Thoracic aorta (tissue), 2 donors: ENCODE measurements around the gene TCF3. TPM values are rescaled to one million over a fixed set of nuclear protein-coding genes. Genes with fewer than 3 reads are reported as not detected.

Source experiments
- ATAC-seq: fragments of 150-250 bp; one replicate; pipeline ENCODE4 v1.8.0; 2017; ENCODE audit warnings: low read depth; ENCODE audit not compliant: insufficient number of reproducible peaks, low FRiP score
- DNase-seq: peaks from one replicate; pipeline ENCODE4 v3.0.0-alpha.2; 2020; ENCODE audit warnings: low spot score
- H3K27ac ChIP-seq, 2 donors: fragments of 200-600 bp; sonication (generic); 1 replicate in 1 of 2; 2 replicates in 1 of 2; pipeline ENCODE4 v1.5.1; 2016; ENCODE audit warnings: mild to moderate bottlenecking in 2 of 2, moderate library complexity in 2 of 2
- H3K27me3 ChIP-seq: fragments of 200-600 bp; sonication (generic); replicated peaks from 2 replicates; pipeline ENCODE4 v1.6.0; 2016; ENCODE audit warnings: mild to moderate bottlenecking; ENCODE audit not compliant: insufficient read depth
- H3K36me3 ChIP-seq: fragments of 200-600 bp; sonication (generic); one replicate; pipeline ENCODE4 v1.5.1; 2016
- H3K4me1 ChIP-seq, 2 donors: fragments of 200-600 bp; sonication (generic); 1 replicate in 1 of 2; 2 replicates in 1 of 2; pipeline versions ENCODE4 v1.5.1 to v1.6.0; 2016; ENCODE audit warnings: low read depth in 2 of 2, mild to moderate bottlenecking in 1 of 2; ENCODE audit not compliant: control insufficient read depth in 1 of 2
- H3K4me3 ChIP-seq: fragments of 200-600 bp; sonication (generic); 2 replicates; pipeline ENCODE4 v1.5.1; 2016; ENCODE audit warnings: mild to moderate bottlenecking
- H3K9me3 ChIP-seq: fragments of 200-600 bp; sonication (generic); 2 replicates; pipeline ENCODE4 v1.5.1; 2016
- total RNA-seq, 2 donors: library from RNA; depleted of rRNA; stranded (reverse); fragments of >200 nt; gene quantifications; one replicate each; pipeline versions ENCODE4 v1.1.0 to v1.2.3, GENCODE V29; 2016
- TF ChIP-seq, protein P1 (sequence below): fragments of 200-600 bp; sonication (generic); IDR thresholded peaks from one replicate; pipeline ENCODE4 v1.5.1; 2019; ENCODE audit warnings: antibody characterized with exemption

Gene TCF3
- total RNA-seq, 2 donors from 2014 or later, result 46.0 to 52.5 TPM

DNA sequence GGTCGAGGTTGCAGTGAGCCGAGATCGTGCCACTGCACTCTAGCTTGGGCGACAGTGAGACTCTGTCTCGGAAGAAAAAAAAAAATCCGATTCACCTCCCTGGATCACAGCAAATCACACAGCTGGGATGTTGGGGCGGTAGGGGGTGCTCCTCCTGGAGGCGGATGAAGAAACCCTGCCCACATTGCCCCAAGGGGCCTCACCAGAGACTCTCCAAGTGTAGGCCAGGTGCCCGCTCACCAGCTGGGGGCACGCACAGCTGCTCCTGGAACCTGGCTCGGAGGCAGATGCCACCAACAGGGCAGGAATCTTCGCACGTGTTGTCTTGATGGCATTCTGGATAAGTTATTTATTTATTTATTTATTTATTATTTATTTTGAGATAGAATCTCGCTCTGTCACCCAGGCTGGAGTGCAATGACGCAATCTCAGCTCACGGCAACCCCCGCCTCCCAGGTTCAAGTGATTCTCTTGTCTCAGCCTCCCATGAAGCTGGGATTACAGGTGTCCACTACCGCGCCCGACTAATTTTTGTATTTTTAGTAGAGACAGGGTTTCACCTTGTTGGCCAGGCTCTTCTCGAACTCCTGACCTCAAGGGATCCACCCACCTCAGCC, 50.2 kb downstream of the TCF3 start:
- peaks cover 23 to 33% of the 10 kb centered on the region in 2 donors for H3K4me1 ChIP-seq
- H3K4me3 ChIP-seq, result no peak overlapping the region
- no peaks in the 10 kb centered on the region for H3K27me3 ChIP-seq
- no peaks in the 10 kb centered on the region for H3K9me3 ChIP-seq
- ATAC-seq (no peak), DNase-seq (no peak)
- no peak overlapping the region for H3K27ac ChIP-seq
- TF ChIP-seq, protein P1, sequence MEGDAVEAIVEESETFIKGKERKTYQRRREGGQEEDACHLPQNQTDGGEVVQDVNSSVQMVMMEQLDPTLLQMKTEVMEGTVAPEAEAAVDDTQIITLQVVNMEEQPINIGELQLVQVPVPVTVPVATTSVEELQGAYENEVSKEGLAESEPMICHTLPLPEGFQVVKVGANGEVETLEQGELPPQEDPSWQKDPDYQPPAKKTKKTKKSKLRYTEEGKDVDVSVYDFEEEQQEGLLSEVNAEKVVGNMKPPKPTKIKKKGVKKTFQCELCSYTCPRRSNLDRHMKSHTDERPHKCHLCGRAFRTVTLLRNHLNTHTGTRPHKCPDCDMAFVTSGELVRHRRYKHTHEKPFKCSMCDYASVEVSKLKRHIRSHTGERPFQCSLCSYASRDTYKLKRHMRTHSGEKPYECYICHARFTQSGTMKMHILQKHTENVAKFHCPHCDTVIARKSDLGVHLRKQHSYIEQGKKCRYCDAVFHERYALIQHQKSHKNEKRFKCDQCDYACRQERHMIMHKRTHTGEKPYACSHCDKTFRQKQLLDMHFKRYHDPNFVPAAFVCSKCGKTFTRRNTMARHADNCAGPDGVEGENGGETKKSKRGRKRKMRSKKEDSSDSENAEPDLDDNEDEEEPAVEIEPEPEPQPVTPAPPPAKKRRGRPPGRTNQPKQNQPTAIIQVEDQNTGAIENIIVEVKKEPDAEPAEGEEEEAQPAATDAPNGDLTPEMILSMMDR, result no peak
- peaks cover 17% of the 10 kb centered on the region for H3K36me3 ChIP-seq

DNA sequence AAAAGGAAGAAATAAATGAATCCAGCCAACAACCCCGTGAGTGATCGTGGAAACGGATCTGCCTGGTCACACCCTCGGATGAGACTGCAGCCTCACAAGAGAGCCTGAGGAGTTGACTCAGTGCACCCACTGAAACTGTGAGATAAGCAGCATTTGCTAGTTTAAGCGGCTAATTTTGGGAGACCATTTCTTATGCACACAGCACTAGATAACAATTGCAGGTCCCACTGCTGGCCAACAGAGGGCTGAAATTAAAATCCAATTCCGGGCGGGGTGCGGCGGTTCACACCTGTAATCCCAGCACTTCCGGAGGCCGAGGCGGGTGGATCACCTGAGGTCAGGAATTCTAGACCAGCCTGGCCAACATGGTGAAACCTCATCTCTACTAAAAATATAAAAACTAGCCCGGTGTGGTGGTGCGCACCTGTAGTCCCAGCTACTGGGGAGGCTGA, 50.8 kb downstream of the TCF3 start:
- TF ChIP-seq, protein P1, result no peak
- H3K27me3 ChIP-seq, result no peaks in the 10 kb centered on the region
- DNase-seq (no peak), ATAC-seq (no peak)
- H3K9me3 ChIP-seq, result no peaks in the 10 kb centered on the region
- no peak overlapping the region for H3K27ac ChIP-seq
- no peak overlapping the region for H3K4me3 ChIP-seq
- peaks cover 21% of the 10 kb centered on the region for H3K36me3 ChIP-seq
- peaks cover 21 to 31% of the 10 kb centered on the region in 2 donors for H3K4me1 ChIP-seq

DNA sequence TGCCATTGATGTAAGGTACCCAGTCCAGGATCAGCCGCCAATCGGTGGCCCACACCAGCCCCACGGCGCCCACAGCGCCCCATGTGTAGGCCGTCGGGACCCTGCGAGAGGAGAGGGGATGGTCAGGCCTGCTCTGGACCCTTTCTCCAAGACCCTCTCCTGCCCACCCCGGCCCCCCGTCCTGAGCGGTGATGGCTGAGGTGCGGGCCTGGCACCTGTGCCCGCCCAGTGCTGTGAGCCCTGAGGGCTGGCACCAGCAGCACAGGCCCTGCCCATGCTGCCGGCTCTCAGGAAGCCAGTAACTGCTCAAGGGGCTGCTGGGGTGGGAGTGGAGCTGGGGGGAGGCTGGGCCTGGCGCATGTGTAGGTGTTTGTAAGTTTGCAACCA, 53.0 kb downstream of the TCF3 start:
- ATAC-seq, result no peak
- H3K36me3 ChIP-seq, result peaks cover 35% of the 10 kb centered on the region

DNA sequence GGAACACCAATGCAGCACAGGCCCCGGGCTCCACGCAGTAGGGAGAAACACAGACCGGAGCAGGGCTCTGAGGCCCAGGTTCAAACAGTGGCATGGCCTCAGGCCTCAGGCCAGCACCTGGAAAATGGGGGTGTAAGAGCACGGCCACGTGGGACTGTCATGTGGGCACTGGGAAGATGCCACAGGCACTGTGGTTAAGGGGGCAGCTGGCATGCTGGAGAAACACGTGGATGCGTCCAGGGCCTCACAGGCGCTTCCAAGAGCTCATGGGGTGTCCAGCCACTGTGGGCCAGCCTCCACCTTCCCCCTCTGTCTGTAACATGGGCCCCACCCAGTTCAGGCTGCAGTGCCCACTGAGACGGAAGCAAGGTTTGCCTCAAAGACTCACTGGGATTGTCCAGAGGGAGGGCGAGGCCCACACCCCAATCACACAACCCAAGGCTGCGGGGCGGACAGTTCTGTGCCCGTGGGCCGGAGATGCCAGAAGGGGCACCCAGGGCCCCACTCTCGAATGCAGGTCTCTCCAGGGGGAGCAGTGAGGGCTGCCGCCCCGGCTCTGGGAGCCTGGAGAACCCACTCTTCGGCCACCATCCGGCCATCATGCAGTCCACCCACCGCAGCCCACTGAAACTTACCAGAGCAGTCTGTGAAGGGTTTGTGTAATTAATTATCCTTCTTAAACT, 53.5 kb downstream of the TCF3 start:
- TF ChIP-seq, protein P1, result no peak
- H3K9me3 ChIP-seq, result no peaks in the 10 kb centered on the region
- no peak for DNase-seq
- peaks cover 8 to 14% of the 10 kb centered on the region in 2 donors for H3K4me1 ChIP-seq
- no peak overlapping the region for H3K27ac ChIP-seq
- ATAC-seq, result no peak
- H3K27me3 ChIP-seq, result no peaks in the 10 kb centered on the region
- H3K4me3 ChIP-seq, result no peak overlapping the region
- H3K36me3 ChIP-seq, result peaks cover 35% of the 10 kb centered on the region

More for the DNA sequence above, 53.0 kb downstream of the TCF3 start:
- no peak for DNase-seq
- Histone ChIP-seq H3K27me3 (no peaks in the 10 kb centered on the region), H3K4me3 (no peak overlapping the region), H3K9me3 (no peaks in the 10 kb centered on the region), H3K4me1 (peaks cover 13 to 20% of the 10 kb centered on the region in 2 donors), H3K27ac (no peak overlapping the region)
- TF ChIP-seq, protein P1, result no peak

DNA sequence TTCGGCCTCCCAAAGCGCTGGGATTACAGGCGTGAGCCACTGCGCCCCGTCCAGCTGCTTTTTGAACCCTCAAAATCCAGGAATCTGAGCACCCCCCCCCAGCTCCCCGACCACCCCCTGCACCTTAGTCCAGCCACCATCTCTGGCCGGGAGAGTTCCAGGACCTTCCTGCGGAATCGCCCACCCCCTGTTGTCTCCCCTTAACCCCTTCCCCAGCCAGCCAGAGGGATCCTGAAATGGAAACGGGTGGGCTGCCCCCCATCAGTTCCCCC, 59.0 kb downstream of the TCF3 start:
- peak overlapping the region in 1 of 2 donors; percentile 61 for H3K27ac ChIP-seq
- ATAC-seq (no peak), DNase-seq (no peak)
- peaks cover 10 to 26% of the 10 kb centered on the region in 2 donors for H3K4me1 ChIP-seq
- peak overlapping the region; percentile 83 for H3K4me3 ChIP-seq
- no peaks in the 10 kb centered on the region for H3K9me3 ChIP-seq
- H3K27me3 ChIP-seq, result no peaks in the 10 kb centered on the region
- TF ChIP-seq, protein P1, result no peak
- H3K36me3 ChIP-seq, result peaks cover 28% of the 10 kb centered on the region
